Naive thymus-derived CD4-positive, alpha-beta T cell (primary cell): ENCODE data around the gene SOX5. TPM values are rescaled to one million over a fixed set of nuclear protein-coding genes. Genes with fewer than 3 reads are reported as not detected.

Source experiments
- ATAC-seq: fragments of 150-1000 bp; cut with Tn5 transposase; 2 replicates; pipeline ENCODE4 v1.10.0; 2021; ENCODE audit warnings: mild to moderate bottlenecking, moderate library complexity
- CTCF ChIA-PET: fragments of 350-600 bp; sonication (Branson Sonifier 250); formaldehyde crosslinking; loops from one replicate; lab custom pipeline; 2021; ENCODE audit warnings: antibody characterized with exemption; lab: Charles Lee
- POLR2A ChIA-PET: fragments of 350-600 bp; sonication (Branson Sonifier 250); formaldehyde crosslinking; loops from one replicate; lab custom pipeline; 2021; ENCODE audit warnings: antibody characterized with exemption, inconsistent platforms; lab: Charles Lee
- DNase-seq, 9 donors: peaks; one replicate each; pipeline versions ENCODE4 v3.0.0 to v3.0.0-alpha.2; 2020 to 2022; ENCODE audit warnings: mixed read lengths in 1 of 9
- H3K27ac ChIP-seq: one replicate; pipeline ENCODE4 v1.7.0; 2013; ENCODE audit warnings: mild to moderate bottlenecking, low read depth, low read length, moderate library complexity
- H3K27me3 ChIP-seq, 2 donors: one replicate each; pipeline ENCODE4 v1.7.0; 2013; ENCODE audit warnings: low read length in 2 of 2, mild to moderate bottlenecking in 2 of 2, moderate library complexity in 2 of 2; ENCODE audit not compliant: control insufficient read depth in 2 of 2, insufficient read depth in 2 of 2
- H3K36me3 ChIP-seq, 3 experiments: 1 replicate in 2 of 3; 2 replicates in 1 of 3; pipeline ENCODE4 v1.7.0; 2013; ENCODE audit warnings: low read length in 3 of 3, mild to moderate bottlenecking in 3 of 3, moderate library complexity in 1 of 3; ENCODE audit not compliant: insufficient read depth in 3 of 3, control insufficient read depth in 2 of 3
- H3K4me1 ChIP-seq, 2 donors: one replicate each; pipeline ENCODE4 v1.7.0; 2013; ENCODE audit warnings: low read length in 2 of 2, mild to moderate bottlenecking in 2 of 2, moderate library complexity in 1 of 2; ENCODE audit not compliant: control insufficient read depth in 2 of 2, insufficient read depth in 2 of 2
- H3K4me3 ChIP-seq: 2 replicates; pipeline ENCODE4 v1.7.0; 2013; ENCODE audit warnings: mild to moderate bottlenecking, low read length
- H3K9me3 ChIP-seq, 3 experiments: 1 replicate in 2 of 3; 2 replicates in 1 of 3; pipeline ENCODE4 v1.7.0; 2013; ENCODE audit warnings: low read length in 3 of 3; ENCODE audit not compliant: control insufficient read depth in 2 of 3
- H3K27ac Mint-ChIP-seq, 9 donors: one replicate each; pipeline ENCODE4 v1.8.0; 2020 to 2022; ENCODE audit warnings: mixed read lengths in 9 of 9, mild to moderate bottlenecking in 8 of 9, moderate library complexity in 5 of 9, inconsistent platforms in 2 of 9
- H3K27me3 Mint-ChIP-seq, 5 donors: one replicate each; pipeline ENCODE4 v1.8.0; 2021 to 2022; ENCODE audit warnings: mixed read lengths in 5 of 5, mild to moderate bottlenecking in 1 of 5
- H3K36me3 Mint-ChIP-seq, 5 donors: one replicate each; pipeline ENCODE4 v1.8.0; 2020 to 2022; ENCODE audit warnings: mixed read lengths in 5 of 5, mild to moderate bottlenecking in 3 of 5, inconsistent platforms in 1 of 5
- H3K4me1 Mint-ChIP-seq, 7 donors: one replicate each; pipeline ENCODE4 v1.8.0; 2020 to 2022; ENCODE audit warnings: mixed read lengths in 7 of 7, mild to moderate bottlenecking in 3 of 7, inconsistent platforms in 1 of 7
- H3K4me3 Mint-ChIP-seq, 10 donors: one replicate each; pipeline ENCODE4 v1.8.0; 2020 to 2022; ENCODE audit warnings: mild to moderate bottlenecking in 10 of 10, mixed read lengths in 10 of 10, moderate library complexity in 6 of 10, inconsistent platforms in 2 of 10
- H3K9me3 Mint-ChIP-seq, 11 donors: one replicate each; pipeline ENCODE4 v1.8.0; 2020 to 2022; ENCODE audit warnings: mixed read lengths in 11 of 11, mild to moderate bottlenecking in 4 of 11, inconsistent platforms in 1 of 11, moderate library complexity in 1 of 11
- intact Hi-C, 2 donors: fragments of 100-400 bp; cut with micrococcal nuclease; formaldehyde crosslinking; loops; one replicate each; pipeline ENCODE4 v1.15.1; 2023
- polyA plus RNA-seq, 2 donors: library from polyadenylated mRNA; unstranded; fragments of 300-500 nt; fragmentation: Illumina TruSeq; gene quantifications; one replicate each; pipeline ENCODE4 v1.2.3, GENCODE V29; 2021
- total RNA-seq, 6 experiments: library from RNA in 5 of 6; stranded (reverse) in 5 of 6; gene quantifications; 1 replicate in 5 of 6; 2 replicates in 1 of 6; pipeline ENCODE4 v1.2.3 and lab custom pipeline; 2021 to 2026

Gene SOX5
- total and polyA plus RNA-seq, 7 experiments from 2014 or later = 0.05 TPM; not detected in 6

- H3K36me3 ChIP-seq = no peaks in the 10 kb centered on the region
- H3K27ac ChIP-seq = no peak overlapping the region
- no peak overlapping the region for H3K4me3 Mint-ChIP-seq
- H3K4me3 ChIP-seq = no peak overlapping the region
- H3K36me3 Mint-ChIP-seq = no peaks in the 10 kb centered on the region
- POLR2A ChIA-PET = no interaction called here
- intact Hi-C loops = no loop called here
- ATAC-seq = no peak
- H3K4me1 Mint-ChIP-seq = no peaks in the 10 kb centered on the region
- H3K27me3 Mint-ChIP-seq = no peaks in the 10 kb centered on the region
- no peaks in the 10 kb centered on the region for H3K9me3 ChIP-seq
- H3K4me1 ChIP-seq = no peaks in the 10 kb centered on the region
- H3K27ac Mint-ChIP-seq = no peak overlapping the region
- CTCF ChIA-PET = no interaction called here
- H3K27me3 ChIP-seq = no peaks in the 10 kb centered on the region
- no peak for DNase-seq
- peaks cover 0 to 4% (median 0%) of the 10 kb centered on the region in 11 donors for H3K9me3 Mint-ChIP-seq
Observed at GRCh38 chr12:23546756-23547155, 402.7 kb downstream of the SOX5 start.

DNA sequence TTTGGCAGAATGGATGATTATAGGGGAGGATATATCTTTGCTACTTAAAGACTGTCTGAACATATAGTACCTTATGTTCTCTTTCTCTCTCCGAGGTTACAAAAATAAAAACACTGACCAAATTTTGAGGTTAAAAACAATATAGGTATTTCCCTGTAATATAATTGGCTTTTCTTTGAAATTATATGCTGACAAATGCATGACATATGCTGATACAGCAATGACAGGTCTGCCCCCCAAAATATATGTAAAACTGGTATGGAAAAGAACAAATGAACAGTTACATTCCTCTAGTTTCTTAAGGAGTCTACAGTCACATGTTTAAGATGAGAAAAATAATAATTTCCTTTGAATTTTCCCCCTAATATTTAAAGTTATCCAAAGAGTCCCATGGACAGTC, 405.7 kb downstream of the SOX5 start:
- H3K27ac ChIP-seq = no peak overlapping the region
- POLR2A ChIA-PET = no interaction called here
- Mint-ChIP-seq H3K36me3 (no peaks in the 10 kb centered on the region), H3K4me3 (no peak overlapping the region), H3K9me3 (peaks cover 0 to 7% (median 1%) of the 10 kb centered on the region in 11 donors), H3K27me3 (no peaks in the 10 kb centered on the region), H3K4me1 (no peaks in the 10 kb centered on the region), H3K27ac (no peak overlapping the region)
- CTCF ChIA-PET = no interaction called here
- no peaks in the 10 kb centered on the region for H3K36me3 ChIP-seq
- no peaks in the 10 kb centered on the region for H3K27me3 ChIP-seq
- H3K9me3 ChIP-seq = no peaks in the 10 kb centered on the region
- DNase-seq = no peak
- ATAC-seq = no peak
- intact Hi-C loops = no loop called here
- H3K4me3 ChIP-seq = no peak overlapping the region
- H3K4me1 ChIP-seq = no peaks in the 10 kb centered on the region

DNA sequence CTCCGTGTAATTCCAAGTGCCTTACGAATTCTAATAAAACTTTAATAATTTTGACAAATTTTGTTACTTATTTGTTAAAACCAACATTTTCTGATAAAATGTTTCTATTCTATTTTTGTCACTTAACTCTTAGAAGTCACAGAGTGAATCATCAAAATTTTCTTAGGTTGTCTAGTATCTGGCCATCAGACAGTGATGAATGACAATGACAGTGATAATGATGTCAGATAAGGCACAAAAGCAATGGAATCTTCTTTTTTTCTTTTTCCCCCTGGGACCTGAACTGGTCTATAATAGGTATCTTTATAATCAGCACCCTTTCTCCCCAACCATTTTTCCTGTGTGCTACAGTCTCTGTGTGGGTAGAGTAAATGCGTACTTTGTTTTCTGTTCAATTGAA, 407.3 kb downstream of the SOX5 start:
- H3K9me3 ChIP-seq = no peaks in the 10 kb centered on the region
- Mint-ChIP-seq H3K27ac (no peak overlapping the region), H3K9me3 (peaks cover 0 to 7% (median 2%) of the 10 kb centered on the region in 11 donors), H3K4me1 (no peaks in the 10 kb centered on the region), H3K36me3 (no peaks in the 10 kb centered on the region), H3K27me3 (no peaks in the 10 kb centered on the region), H3K4me3 (no peak overlapping the region)
- no peaks in the 10 kb centered on the region for H3K36me3 ChIP-seq
- intact Hi-C loops = no loop called here
- no peak for DNase-seq
- no peaks in the 10 kb centered on the region for H3K27me3 ChIP-seq
- no peak overlapping the region for H3K27ac ChIP-seq
- POLR2A ChIA-PET = no interaction called here
- H3K4me3 ChIP-seq = no peak overlapping the region
- H3K4me1 ChIP-seq = no peaks in the 10 kb centered on the region
- CTCF ChIA-PET = no interaction called here
- no peak for ATAC-seq

DNA sequence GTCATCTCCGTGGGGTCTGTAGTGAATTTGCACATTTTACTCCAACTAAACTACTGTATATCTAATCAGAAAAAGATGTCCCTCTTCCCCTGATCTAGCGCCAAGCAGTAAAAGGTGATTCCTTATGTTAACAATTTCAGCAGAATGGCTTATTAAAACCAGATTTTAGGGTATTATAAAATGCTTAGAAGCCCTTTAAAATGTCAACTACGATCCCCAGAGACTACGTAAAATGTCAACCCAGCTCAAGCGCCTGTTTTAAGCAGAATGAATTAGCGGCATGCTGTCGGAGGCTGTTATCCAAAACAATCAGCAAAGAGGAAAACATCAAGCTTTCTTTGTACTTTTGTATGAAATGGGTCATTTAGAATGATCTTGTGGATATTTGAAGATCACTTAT, 408.9 kb downstream of the SOX5 start:
- DNase-seq (no peak), ATAC-seq (no peak)
- no peaks in the 10 kb centered on the region for H3K36me3 ChIP-seq
- H3K4me3 ChIP-seq = no peak overlapping the region
- no peaks in the 10 kb centered on the region for H3K27me3 ChIP-seq
- no peak overlapping the region for H3K27ac Mint-ChIP-seq
- POLR2A ChIA-PET = no interaction called here
- no peaks in the 10 kb centered on the region for H3K36me3 Mint-ChIP-seq
- intact Hi-C loops = no loop called here
- H3K4me1 ChIP-seq = no peaks in the 10 kb centered on the region
- no peak overlapping the region for H3K27ac ChIP-seq
- no peak overlapping the region for H3K4me3 Mint-ChIP-seq
- no peaks in the 10 kb centered on the region for H3K27me3 Mint-ChIP-seq
- no peaks in the 10 kb centered on the region for H3K9me3 ChIP-seq
- H3K4me1 Mint-ChIP-seq = no peaks in the 10 kb centered on the region
- CTCF ChIA-PET = no interaction called here
- peaks cover 0 to 7% (median 2%) of the 10 kb centered on the region in 11 donors for H3K9me3 Mint-ChIP-seq

GRCh38 chr12:23536293-23536692, 413.2 kb downstream of the SOX5 start:
- no peak for DNase-seq
- Histone ChIP-seq H3K27me3 (no peaks in the 10 kb centered on the region), H3K4me1 (no peaks in the 10 kb centered on the region), H3K36me3 (no peaks in the 10 kb centered on the region), H3K27ac (no peak overlapping the region), H3K4me3 (no peak overlapping the region), H3K9me3 (no peaks in the 10 kb centered on the region)
- Mint-ChIP-seq H3K4me3 (no peak overlapping the region), H3K27ac (no peak overlapping the region), H3K9me3 (peaks cover 0 to 7% (median 2%) of the 10 kb centered on the region in 11 donors), H3K4me1 (no peaks in the 10 kb centered on the region), H3K36me3 (no peaks in the 10 kb centered on the region), H3K27me3 (no peaks in the 10 kb centered on the region)
- no peak for ATAC-seq
- intact Hi-C loops = no loop called here
- ChIA-PET POLR2A (no interaction called here), CTCF (no interaction called here)

DNA sequence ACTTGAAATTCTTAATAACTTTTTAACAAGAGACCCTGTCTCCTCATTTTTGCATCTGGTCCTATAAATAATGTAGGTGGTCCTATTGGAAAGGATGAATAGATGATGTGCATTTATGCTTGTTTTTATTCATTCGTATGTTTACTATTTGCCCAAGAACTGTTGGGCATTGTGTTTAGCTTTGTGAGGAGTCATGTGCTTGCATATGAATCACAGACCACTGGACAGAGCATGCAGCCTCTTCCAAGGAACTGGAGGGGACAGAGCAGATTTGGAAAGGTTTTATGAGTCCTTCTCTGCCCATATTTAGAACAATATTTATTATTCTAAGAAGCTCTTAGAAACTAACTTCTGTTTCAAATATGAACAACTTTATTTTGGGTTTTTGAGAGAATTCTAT, 414.0 kb downstream of the SOX5 start:
- Mint-ChIP-seq H3K4me3 (no peak overlapping the region), H3K36me3 (no peaks in the 10 kb centered on the region), H3K27me3 (no peaks in the 10 kb centered on the region), H3K9me3 (peaks cover 0 to 11% (median 4%) of the 10 kb centered on the region in 11 donors), H3K4me1 (no peaks in the 10 kb centered on the region), H3K27ac (no peak overlapping the region)
- no peak for DNase-seq
- Histone ChIP-seq H3K27ac (no peak overlapping the region), H3K36me3 (no peaks in the 10 kb centered on the region), H3K4me3 (no peak overlapping the region), H3K27me3 (no peaks in the 10 kb centered on the region), H3K9me3 (no peaks in the 10 kb centered on the region), H3K4me1 (no peaks in the 10 kb centered on the region)
- ChIA-PET CTCF (no interaction called here), POLR2A (no interaction called here)
- intact Hi-C loops = no loop called here
- no peak for ATAC-seq

DNA sequence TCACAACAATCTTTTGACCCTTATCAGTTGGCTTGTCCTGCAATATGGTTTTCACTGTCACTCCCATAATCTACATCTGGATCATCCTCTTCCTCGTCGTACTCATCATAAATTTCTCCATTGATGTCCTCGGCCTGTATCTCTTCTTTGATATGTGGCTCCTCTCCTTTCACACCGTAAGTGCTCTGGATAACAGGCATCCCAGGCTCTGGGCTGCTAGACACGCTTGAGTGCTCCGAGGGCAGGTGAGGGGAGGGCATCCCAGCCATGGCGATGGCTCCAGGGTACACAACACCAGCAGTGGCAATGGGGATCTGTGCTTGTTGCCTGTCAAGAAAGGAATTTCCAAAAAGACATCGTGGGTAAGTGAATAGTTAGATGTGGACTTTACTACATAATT, 415.3 kb downstream of the SOX5 start:
- CTCF ChIA-PET = no interaction called here
- no peak overlapping the region for H3K4me3 ChIP-seq
- peaks cover 0 to 12% (median 2%) of the 10 kb centered on the region in 11 donors for H3K9me3 Mint-ChIP-seq
- no peaks in the 10 kb centered on the region for H3K27me3 Mint-ChIP-seq
- POLR2A ChIA-PET = no interaction called here
- H3K36me3 Mint-ChIP-seq = no peaks in the 10 kb centered on the region
- DNase-seq (no peak), ATAC-seq (no peak)
- no peaks in the 10 kb centered on the region for H3K9me3 ChIP-seq
- no peaks in the 10 kb centered on the region for H3K4me1 Mint-ChIP-seq
- no peak overlapping the region for H3K4me3 Mint-ChIP-seq
- H3K36me3 ChIP-seq = no peaks in the 10 kb centered on the region
- H3K27me3 ChIP-seq = no peaks in the 10 kb centered on the region
- no peak overlapping the region for H3K27ac ChIP-seq
- no peak overlapping the region for H3K27ac Mint-ChIP-seq
- intact Hi-C loops = no loop called here
- no peaks in the 10 kb centered on the region for H3K4me1 ChIP-seq
